Ishikawa (cell line): ENCODE results near the gene SMIM31.

Experiments
- CREB1 ChIP-seq: IDR thresholded peaks from 2 replicates; pipeline ENCODE4 v1.6.1; 2012; ENCODE audit warnings: low read depth
- EP300 ChIP-seq: IDR thresholded peaks from 2 replicates; pipeline ENCODE4 v1.6.1; 2012; ENCODE audit warnings: borderline replicate concordance
- NFIC ChIP-seq: IDR thresholded peaks from 2 replicates; pipeline ENCODE4 v1.6.1; 2012
- RAD21 ChIP-seq: IDR thresholded peaks from 2 replicates; pipeline ENCODE4 v1.6.1; 2012; ENCODE audit warnings: low read depth
- TAF1 ChIP-seq: IDR thresholded peaks from 2 replicates; pipeline ENCODE4 v1.6.1; 2012; ENCODE audit warnings: low read depth, mild to moderate bottlenecking
- YY1 ChIP-seq: IDR thresholded peaks from 2 replicates; pipeline ENCODE4 v1.6.1; 2012; ENCODE audit warnings: low read depth
- TF ChIP-seq, protein P1 (sequence below): IDR thresholded peaks from 2 replicates; pipeline ENCODE4 v1.6.1; 2012
- TF ChIP-seq, protein P2 (sequence below): IDR thresholded peaks from 2 replicates; pipeline ENCODE4 v1.6.1; 2012; ENCODE audit warnings: low read depth, mild to moderate bottlenecking

DNA sequence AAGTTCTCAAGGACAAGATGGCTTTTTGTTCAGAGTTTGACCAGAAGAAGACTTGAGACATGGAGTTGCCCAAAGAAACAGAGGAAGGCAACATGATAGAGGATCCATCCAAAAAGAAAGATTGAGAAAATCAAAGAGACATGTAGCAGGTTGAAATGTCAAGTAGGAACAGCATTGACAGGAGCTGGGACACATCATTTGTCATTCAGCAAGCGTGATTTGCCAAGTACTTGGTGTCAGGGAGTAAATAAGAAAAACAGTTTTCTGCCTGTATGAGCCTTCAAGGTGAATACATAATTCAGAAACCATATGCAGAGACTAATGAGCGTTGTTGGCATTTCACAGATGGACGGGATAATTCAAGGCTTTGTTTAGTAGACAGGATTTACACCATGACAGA lies 11.2 kb downstream of the SMIM31 start:
- TF ChIP-seq YY1 (no peak), CREB1 (no peak), RAD21 (no peak), NFIC (no peak), EP300 (no peak), TAF1 (no peak)
- TF ChIP-seq, protein P1, sequence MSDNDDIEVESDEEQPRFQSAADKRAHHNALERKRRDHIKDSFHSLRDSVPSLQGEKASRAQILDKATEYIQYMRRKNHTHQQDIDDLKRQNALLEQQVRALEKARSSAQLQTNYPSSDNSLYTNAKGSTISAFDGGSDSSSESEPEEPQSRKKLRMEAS = no peak
- TF ChIP-seq, protein P2, sequence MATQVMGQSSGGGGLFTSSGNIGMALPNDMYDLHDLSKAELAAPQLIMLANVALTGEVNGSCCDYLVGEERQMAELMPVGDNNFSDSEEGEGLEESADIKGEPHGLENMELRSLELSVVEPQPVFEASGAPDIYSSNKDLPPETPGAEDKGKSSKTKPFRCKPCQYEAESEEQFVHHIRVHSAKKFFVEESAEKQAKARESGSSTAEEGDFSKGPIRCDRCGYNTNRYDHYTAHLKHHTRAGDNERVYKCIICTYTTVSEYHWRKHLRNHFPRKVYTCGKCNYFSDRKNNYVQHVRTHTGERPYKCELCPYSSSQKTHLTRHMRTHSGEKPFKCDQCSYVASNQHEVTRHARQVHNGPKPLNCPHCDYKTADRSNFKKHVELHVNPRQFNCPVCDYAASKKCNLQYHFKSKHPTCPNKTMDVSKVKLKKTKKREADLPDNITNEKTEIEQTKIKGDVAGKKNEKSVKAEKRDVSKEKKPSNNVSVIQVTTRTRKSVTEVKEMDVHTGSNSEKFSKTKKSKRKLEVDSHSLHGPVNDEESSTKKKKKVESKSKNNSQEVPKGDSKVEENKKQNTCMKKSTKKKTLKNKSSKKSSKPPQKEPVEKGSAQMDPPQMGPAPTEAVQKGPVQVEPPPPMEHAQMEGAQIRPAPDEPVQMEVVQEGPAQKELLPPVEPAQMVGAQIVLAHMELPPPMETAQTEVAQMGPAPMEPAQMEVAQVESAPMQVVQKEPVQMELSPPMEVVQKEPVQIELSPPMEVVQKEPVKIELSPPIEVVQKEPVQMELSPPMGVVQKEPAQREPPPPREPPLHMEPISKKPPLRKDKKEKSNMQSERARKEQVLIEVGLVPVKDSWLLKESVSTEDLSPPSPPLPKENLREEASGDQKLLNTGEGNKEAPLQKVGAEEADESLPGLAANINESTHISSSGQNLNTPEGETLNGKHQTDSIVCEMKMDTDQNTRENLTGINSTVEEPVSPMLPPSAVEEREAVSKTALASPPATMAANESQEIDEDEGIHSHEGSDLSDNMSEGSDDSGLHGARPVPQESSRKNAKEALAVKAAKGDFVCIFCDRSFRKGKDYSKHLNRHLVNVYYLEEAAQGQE = no peak
